GM19240 (cell line): Measurements from ENCODE around the gene UTF1.

Experiments used
- DNase-seq: peaks from one replicate; pipeline ENCODE4 v3.0.0; 2011; ENCODE audit warnings: low spot score; ENCODE audit not compliant: insufficient read length

UTF1 gene

GRCh38 chr10:133196221-133196915, 33.6 kb upstream of the UTF1 start:
- DNase-seq = no peak

DNA sequence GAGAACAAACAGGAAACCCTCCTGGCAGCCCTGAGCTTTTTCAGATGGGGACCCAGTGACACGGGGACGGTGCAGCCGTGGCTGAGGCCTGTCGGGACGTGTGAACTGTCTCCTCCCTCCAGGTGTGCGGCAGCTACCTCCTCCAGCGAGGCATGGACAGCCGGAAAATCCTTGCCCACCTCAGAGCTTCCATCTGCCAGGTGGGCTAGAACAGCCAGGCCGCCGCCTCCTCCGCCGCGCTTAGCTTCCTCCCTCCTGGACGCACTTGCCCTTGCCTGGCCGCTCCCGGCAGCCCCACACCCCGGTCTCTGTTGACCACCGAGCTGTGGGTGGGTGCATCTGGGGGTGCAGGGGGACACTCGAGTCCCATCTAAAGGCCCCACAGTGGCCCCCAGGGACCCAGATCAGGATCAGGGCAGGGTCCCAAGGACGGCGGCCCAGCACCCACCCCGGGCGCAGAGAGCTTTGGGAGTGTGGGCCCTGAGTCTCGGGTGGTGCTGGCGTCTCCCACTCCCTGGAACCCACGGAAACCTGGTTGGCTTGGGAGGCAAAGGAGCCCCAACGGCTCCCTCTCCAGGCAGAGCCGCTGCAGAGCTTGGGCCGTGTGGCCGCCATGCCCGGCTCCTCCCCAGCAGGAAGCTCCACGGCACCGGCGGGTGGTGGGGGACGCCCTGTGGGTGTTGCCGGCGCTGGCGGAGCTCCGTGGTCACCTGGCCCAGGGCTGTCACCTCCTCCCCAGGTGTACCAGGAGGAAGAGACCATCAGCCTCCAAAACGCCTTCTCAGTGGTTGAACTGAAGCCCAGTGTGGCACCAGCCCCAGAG, 32.9 kb upstream of the UTF1 start:
- no peak for DNase-seq

GRCh38 chr10:133197786-133198185, 32.2 kb upstream of the UTF1 start:
- DNase-seq = no peak

GRCh38 chr10:133198206-133198605, 31.8 kb upstream of the UTF1 start:
- no peak for DNase-seq

DNA sequence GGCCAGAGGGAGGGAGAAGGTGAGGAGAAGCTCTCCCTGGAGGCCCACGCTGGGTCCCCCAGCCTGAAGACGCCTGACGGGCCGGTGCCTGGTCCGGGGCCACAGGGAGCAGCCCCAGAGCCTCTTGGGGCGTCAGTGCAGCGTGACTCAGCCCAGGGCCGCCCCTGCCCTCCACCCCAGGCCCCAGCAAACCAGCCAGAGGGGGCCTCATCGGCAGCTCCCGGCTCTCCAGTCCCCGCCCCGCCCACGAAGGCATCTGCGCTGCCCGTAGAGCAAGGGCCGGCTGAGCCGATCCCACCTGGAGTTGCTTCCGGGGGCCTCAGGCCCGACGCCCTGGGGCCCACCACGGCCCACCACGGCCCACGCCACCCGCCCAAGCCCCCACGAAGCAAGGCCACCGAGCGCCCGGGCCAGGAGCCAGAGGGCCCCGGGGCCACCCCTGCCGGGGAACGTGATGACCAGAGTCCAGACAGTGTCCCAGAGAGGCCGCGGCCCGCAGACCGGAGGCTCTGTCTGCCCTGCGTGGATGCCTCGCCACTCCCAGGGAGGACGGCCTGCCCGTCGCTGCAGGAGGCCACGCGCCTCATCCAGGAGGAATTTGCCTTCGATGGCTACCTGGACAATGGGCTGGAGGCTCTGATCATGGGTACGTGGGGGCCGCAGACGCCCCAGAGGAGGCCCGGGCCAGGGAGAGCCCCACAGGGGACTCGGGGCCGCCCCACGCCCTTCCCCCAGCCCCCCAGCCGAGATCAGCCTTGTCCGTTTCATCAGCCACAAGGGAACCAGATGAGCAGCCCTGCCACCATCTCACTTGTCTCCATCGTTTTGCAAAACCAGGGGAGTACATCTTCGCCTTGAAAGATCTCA, 31.2 kb upstream of the UTF1 start:
- DNase-seq = no peak

GRCh38 chr10:133199488-133199885, 30.5 kb upstream of the UTF1 start:
- no peak for DNase-seq

DNA sequence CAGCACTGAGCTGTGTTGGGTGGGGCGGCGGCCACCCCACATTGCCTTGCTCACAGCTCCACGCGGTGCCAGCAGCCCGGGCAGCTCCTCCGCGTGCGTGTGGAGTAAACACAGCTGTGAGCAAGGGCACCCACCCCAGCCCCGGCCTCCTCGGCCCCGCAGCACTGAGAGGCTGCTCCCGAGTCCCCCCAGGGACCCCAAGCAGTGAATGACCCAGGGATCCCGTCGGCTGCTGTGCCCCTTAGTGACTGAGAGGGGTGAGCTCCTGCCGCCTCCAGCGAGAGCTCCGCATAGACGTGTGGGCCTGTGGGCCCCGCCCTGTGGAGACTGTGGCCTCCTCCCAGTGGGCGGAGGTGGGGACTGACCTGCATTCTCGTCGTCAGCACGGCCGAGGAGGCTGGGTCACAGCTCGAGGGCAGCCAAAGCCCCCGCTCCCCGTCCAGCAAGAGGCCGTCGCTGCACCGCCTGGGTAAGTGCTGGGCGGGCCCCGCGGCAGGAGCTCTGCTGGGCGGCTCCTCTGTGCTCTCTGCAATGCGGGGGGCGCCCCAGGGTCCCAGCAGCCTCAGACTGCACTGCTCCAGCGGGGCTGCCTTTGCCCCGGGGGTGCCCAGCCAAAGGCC, 29.9 kb upstream of the UTF1 start:
- no peak for DNase-seq

DNA sequence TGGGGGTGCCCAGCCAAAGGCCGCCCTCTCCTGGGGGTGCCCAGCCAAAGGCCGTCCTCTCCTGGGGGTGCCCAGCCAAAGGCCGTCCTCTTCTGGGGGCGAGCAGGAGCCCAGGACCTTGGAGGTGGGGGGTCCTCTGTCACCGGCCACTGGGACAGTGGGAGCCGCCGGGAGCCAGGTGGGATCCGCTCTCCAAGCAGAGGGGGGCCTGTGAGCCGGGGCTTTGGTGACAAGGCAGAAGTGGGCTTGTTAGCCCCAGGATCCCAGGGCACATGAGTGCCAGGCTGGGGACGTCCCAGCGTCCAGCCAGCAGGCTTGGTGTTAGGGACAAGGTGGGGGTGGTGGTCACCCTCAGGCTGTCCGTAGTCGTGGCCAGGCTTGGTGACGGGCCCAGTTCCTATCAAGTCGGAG, 29.4 kb upstream of the UTF1 start:
- no peak for DNase-seq

DNA sequence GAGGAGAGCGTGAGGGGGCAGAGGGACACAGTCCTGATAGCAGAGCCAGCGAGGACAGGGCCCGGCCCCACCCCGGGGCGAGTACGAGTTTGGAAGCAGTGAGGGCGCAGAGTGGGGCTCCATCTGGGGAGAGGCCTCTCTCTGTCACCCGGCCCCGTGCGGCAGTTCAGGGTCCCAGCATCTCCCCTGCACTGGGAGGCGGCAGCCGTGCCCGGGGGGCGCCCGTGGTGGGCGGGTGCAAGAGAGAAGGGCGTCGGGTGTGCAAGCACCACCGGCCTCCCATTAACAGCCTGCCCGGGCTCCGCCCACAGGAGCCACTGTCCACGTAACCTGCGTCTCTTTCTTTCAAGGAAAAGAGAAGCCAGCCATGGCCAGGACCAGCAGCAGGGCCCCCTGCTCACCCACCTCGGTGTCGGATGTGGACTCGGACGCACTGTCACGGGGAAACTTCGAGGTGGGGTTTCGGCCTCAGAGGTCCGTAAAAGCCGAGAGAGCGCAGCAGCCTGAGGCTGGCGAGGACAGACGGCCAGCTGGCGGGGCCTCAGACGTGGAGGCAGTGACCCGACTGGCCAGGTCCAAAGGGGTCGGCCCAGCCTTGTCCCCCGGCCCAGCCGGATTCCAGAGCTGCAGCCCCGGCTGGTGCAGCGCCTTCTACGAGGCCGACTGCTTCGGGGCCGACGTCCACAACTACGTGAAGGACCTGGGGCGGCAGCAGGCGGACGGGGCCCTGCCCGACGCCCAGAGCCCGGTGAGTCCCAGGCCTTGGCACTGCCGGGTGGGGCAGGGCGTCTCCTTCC, 28.7 kb upstream of the UTF1 start:
- DNase-seq = no peak

- no peak for DNase-seq
Measured at GRCh38 chr10:133201948-133202725, 27.9 kb upstream of the UTF1 start.

- DNase-seq = no peak
Measured at GRCh38 chr10:133202778-133203651, 27.0 kb upstream of the UTF1 start.

DNA sequence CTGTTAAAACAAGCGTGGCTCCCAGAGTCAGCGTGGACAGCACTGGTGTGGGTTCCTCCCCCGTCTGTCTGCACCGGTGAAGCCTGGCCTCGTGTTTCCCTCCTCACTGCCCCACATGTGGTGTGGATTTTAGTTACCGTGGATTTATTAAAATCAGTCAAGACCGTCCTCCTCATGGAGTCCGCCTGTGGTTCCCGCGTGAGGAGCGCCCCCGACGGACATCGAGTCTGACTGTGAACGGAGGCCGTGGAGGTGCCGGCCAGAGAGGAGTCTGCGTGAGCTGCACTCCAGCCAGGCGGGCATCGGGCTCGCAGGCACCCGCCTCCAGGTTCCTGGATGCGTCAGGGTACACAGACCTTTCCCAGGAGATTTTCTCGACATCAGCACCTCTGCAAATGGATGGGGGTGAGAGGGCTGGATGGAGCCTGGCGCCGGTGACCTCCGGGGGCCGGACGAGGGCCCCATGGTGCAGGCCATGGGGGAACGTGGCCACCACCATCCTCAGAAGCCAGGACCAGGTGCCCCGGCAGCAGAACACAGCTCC, 26.3 kb upstream of the UTF1 start:
- DNase-seq = no peak

GRCh38 chr10:133204226-133205015, 25.6 kb upstream of the UTF1 start:
- no peak for DNase-seq

DNA sequence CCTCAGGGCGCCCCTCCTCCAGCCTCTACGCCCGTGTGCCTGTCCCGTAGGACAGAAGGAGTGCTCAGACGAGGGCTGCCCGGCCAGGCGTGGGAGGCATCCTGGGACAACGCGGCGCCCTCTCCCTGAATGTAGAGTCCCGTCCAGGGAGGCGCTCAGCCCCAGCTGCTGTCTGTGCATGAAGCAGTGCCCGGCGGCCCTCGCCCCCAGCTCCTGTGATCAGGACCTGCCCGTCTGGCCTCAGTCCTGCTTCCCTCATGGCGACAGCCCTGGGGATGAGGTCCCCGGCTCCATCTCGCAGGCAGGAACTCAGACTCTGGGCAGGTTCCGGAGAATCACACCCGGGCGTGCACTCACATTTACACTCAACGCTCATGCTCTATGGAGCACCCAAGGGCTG, 24.9 kb upstream of the UTF1 start:
- DNase-seq = no peak

DNA sequence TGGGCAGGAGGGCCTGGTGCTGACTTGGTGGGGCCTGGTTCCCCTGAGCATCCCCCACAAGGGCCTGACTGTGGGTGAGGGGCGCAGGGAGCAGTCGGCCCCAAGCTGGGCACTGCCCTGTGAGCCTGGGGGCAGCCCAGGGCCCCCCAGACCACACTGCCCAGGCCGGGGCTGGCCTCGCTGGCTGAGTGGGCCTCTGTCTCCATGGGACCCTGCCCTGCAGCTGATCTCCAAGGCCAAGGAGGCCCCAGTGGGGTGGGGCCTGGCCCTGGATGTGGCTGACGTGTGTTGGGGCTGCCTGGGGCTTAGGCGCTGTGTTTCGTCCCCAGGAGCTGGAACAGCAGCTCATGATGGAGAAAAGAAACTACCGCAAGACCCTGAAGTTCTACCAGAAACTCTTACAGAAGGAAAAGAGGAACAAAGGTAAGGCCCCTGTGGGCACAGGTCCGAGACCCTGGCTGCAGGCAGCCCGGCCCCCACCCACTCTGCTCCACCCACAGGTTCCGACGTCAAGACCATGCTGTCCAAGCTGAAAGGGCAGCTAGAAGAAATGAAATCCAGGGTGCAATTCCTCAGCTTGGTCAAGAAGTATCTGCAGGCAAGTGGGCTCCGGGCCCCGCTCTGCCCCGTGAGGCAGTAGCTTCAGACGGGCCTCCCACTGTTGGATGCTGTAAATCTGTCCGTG, 23.5 kb upstream of the UTF1 start:
- DNase-seq = no peak

- no peak for DNase-seq
Measured at GRCh38 chr10:133207041-133207600, 22.9 kb upstream of the UTF1 start.

- no peak for DNase-seq
Measured at GRCh38 chr10:133207627-133208026, 22.4 kb upstream of the UTF1 start.
